Measurements from ENCODE around the gene GULP1. TPM values are rescaled to one million over a fixed set of nuclear protein-coding genes. Genes with fewer than 3 reads are reported as not detected.

GULP1 gene
- total RNA-seq, 4 donors from 2014 or later, result 27.1 to 49.0 (median 36.8) TPM

DNA sequence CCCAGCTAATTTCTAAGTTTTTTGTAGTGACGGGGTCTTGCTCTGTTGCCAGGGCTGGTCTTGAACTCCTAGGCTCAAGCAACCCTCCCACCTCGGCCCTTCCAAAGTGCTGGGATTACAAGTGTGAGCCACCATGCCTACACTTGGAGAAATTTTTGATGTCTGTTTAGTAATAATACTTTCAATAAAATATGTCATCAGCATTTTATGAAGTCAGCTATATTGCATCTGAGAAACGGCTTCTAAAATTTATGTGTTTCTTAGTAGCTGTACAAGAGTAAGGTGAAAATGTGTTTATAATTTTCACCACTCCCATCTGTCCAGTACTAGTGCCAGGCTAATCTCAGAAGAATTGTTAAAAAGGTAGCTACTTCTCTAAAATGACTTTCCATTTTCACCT is 46.8 kb downstream of the GULP1 start:
- H3K4me3 ChIP-seq, result no peak overlapping the region
- 90% methylated on average over 3 of the region's 3 CpGs for WGBS

DNA sequence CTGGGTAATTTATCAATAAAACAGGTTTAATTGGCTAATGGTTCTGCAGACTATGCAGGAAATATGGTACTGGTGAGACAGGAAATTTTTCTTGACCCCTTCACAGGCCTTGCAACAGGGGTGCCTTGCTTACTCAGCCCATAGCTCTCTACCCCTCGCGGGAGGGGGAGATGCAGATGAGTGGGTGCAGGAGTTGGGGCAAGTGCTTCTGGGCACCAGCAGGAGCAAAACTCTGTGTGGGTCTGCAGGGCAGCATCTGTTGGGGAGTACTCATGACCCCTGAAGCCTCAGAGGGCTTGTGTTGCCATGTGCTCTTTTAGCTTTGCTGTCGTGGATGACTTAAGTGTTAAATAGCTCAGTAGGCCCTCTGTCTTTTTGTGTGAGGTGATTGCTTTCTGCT is 48.6 kb downstream of the GULP1 start:
- no peak for TF ChIP-seq EP300 (IDR thresholded peaks at IDR 0.05)
- TF ChIP-seq POLR2A (IDR thresholded peaks at IDR 0.05; ENCODE audit: low read depth), result no peak
- TF ChIP-seq POLR2AphosphoS5 (IDR thresholded peaks at IDR 0.05), result no peak
- TF ChIP-seq, protein P1, sequence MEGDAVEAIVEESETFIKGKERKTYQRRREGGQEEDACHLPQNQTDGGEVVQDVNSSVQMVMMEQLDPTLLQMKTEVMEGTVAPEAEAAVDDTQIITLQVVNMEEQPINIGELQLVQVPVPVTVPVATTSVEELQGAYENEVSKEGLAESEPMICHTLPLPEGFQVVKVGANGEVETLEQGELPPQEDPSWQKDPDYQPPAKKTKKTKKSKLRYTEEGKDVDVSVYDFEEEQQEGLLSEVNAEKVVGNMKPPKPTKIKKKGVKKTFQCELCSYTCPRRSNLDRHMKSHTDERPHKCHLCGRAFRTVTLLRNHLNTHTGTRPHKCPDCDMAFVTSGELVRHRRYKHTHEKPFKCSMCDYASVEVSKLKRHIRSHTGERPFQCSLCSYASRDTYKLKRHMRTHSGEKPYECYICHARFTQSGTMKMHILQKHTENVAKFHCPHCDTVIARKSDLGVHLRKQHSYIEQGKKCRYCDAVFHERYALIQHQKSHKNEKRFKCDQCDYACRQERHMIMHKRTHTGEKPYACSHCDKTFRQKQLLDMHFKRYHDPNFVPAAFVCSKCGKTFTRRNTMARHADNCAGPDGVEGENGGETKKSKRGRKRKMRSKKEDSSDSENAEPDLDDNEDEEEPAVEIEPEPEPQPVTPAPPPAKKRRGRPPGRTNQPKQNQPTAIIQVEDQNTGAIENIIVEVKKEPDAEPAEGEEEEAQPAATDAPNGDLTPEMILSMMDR (IDR thresholded peaks at IDR 0.05), result no peak
- no peaks in the 10 kb centered on the region for H3K9me3 ChIP-seq
- WGBS, result 91% methylated on average over 3 of the region's 3 CpGs
- intact Hi-C loops (cut with DNase I), result no loop called here
- no peaks in the 10 kb centered on the region for H3K4me1 ChIP-seq
- H3K27ac ChIP-seq (replicated peaks in 1 of 4), result no peak overlapping the region
- H3K36me3 ChIP-seq, result no peaks in the 10 kb centered on the region
- no peak for DNase-seq (ENCODE audit: extremely low spot score)
- no peak overlapping the region for H3K4me3 ChIP-seq
- no peaks in the 10 kb centered on the region for H3K27me3 ChIP-seq

More for the DNA sequence above, 46.8 kb downstream of the GULP1 start:
- no peak for DNase-seq (ENCODE audit: extremely low spot score)
- H3K27ac ChIP-seq (replicated peaks in 1 of 4), result no peak overlapping the region
- H3K36me3 ChIP-seq, result no peaks in the 10 kb centered on the region
- no peaks in the 10 kb centered on the region for H3K27me3 ChIP-seq
- H3K9me3 ChIP-seq, result no peaks in the 10 kb centered on the region
- TF ChIP-seq POLR2AphosphoS5 (IDR thresholded peaks at IDR 0.05) (no peak), POLR2A (IDR thresholded peaks at IDR 0.05; ENCODE audit: low read depth) (no peak), EP300 (IDR thresholded peaks at IDR 0.05) (no peak)
- TF ChIP-seq, protein P1 (IDR thresholded peaks at IDR 0.05), result no peak
- peaks cover 0 to 13% (median 9%) of the 10 kb centered on the region in 4 donors for H3K4me1 ChIP-seq
- intact Hi-C loops (cut with DNase I), result no loop called here

DNA sequence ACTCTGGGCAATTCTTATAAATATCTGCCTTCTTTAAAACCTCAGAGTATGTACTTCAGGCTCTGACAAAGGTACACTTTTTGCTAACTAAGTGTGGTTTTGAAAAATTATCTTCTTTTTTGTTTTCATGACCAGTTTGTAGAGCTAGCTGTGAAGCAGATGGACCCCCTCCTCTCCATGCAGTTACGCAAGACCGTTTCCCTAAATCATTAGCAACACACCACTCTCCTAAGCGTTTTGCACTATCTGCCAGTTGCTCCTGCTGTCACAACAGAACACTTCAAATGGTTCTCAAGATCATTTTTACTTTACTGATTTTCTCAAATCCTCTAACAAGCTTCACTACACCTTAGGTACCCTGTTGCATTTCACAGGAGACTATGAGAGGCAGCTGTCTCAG is 53.3 kb downstream of the GULP1 start:
- no peak overlapping the region for H3K27ac ChIP-seq (replicated peaks in 1 of 4)
- 73% methylated on average over 3 of the region's 3 CpGs for WGBS
- intact Hi-C loops (cut with DNase I), result no loop called here
- no peaks in the 10 kb centered on the region for H3K9me3 ChIP-seq
- no peak for TF ChIP-seq POLR2A (IDR thresholded peaks at IDR 0.05; ENCODE audit: low read depth)
- TF ChIP-seq EP300 (IDR thresholded peaks at IDR 0.05), result no peak
- no peak overlapping the region for H3K4me3 ChIP-seq
- no peaks in the 10 kb centered on the region for H3K27me3 ChIP-seq
- no peak for DNase-seq (ENCODE audit: extremely low spot score)
- H3K4me1 ChIP-seq, result peaks cover 0 to 10% (median 5%) of the 10 kb centered on the region in 4 donors
- no peaks in the 10 kb centered on the region for H3K36me3 ChIP-seq

DNA sequence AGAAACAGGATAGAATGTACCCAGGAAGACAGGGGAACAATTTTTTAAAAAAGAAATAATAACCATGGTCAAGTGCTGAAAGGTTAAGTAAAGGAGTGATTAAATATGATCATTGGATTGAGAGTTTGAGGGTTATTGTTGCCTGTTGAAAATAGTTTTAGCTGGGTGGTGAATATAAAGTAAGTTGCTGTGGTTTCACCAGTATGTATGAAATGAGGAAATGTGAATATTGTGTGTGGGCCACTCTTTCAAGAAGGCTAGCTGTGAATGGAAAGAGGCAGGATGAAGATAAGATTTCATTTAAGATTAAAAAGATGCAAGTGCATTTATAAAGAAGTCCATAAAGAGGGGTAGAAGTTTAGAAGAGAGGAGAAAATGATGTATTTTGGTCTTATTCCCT is 53.8 kb downstream of the GULP1 start:
- Histone ChIP-seq H3K4me1 (peaks cover 0 to 10% (median 5%) of the 10 kb centered on the region in 4 donors), H3K9me3 (no peaks in the 10 kb centered on the region), H3K27ac (replicated peaks in 1 of 4) (no peak overlapping the region), H3K36me3 (no peaks in the 10 kb centered on the region), H3K27me3 (no peaks in the 10 kb centered on the region), H3K4me3 (no peak overlapping the region)
- TF ChIP-seq EP300 (IDR thresholded peaks at IDR 0.05) (no peak), POLR2A (IDR thresholded peaks at IDR 0.05; ENCODE audit: low read depth) (no peak), POLR2AphosphoS5 (IDR thresholded peaks at IDR 0.05) (no peak)
- TF ChIP-seq, protein P1 (IDR thresholded peaks at IDR 0.05), result no peak
- no peak for DNase-seq (ENCODE audit: extremely low spot score)
- intact Hi-C loops (cut with DNase I), result no loop called here

DNA sequence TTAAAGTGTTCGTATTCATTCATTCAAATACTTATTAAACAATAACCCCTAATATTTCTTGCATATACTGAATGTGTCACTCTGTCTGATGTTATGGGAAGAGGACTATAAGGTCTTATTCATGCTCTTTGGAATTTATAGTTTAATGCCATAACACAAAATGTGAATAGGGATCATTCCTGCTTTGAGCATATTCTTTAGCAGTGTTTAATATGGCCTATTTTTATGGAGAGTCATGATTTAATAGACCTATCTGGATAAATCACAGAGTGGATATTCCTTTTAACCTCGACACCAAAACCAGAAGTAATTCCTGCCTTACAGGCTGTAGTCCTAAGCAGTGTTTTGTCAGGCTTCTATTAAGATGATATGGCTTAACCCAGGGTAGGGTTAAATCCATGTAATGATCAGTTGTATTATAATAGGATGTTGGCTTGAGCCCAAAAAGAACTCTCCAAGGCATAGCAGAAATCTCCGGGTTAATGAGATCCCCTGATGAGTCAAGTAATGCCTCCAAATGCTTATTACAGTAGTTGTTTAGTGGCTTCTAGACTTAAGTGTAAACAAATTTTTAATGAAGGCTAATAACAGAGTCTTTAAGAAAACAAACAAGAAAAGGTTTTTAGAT is 54.3 kb downstream of the GULP1 start:
- WGBS, result 67% methylated on average over 3 of the region's 3 CpGs
- intact Hi-C loops (cut with DNase I), result no loop called here
- no peaks in the 10 kb centered on the region for H3K36me3 ChIP-seq

More for the DNA sequence above, 54.3 kb downstream of the GULP1 start:
- no peak for DNase-seq (ENCODE audit: extremely low spot score)
- Histone ChIP-seq H3K27ac (replicated peaks in 1 of 4) (no peak overlapping the region), H3K4me1 (peaks cover 0 to 10% (median 5%) of the 10 kb centered on the region in 4 donors), H3K27me3 (no peaks in the 10 kb centered on the region), H3K9me3 (no peaks in the 10 kb centered on the region), H3K4me3 (no peak overlapping the region)
- TF ChIP-seq, protein P1 (IDR thresholded peaks at IDR 0.05), result no peak
- TF ChIP-seq POLR2A (IDR thresholded peaks at IDR 0.05; ENCODE audit: low read depth) (no peak), POLR2AphosphoS5 (IDR thresholded peaks at IDR 0.05) (no peak), EP300 (IDR thresholded peaks at IDR 0.05) (no peak)
